ENCODE measurements around the gene GCNT1. TPM values are rescaled to one million over a fixed set of nuclear protein-coding genes. Genes with fewer than 3 reads are reported as not detected.

GCNT1 gene
- total and polyA plus RNA-seq, 2 donors from 2014 or later: 0.88 to 8.3 TPM

DNA sequence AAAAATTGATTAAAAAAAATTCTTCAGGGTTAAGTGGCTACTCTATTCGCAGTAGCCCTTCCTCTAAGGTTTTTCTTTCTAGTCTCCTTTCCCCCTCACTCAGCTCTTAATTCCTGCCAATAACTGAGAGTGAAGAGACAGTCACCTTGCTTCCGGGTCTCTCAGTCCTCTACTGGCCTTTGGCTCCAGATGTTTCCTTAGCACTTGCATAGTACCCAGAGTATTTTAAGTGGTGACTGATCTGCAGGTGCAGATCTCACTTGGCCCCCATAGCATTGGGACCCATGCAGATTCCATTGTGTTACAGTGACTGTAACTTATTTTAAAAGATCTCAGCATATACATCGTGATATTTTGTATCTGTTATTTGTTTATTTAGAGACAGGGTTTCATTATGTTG, 66.2 kb downstream of the GCNT1 start:
- FAIRE-seq (no peak), DNase-seq (no peak)
- H3K4me1 ChIP-seq (ENCODE audit: control insufficient read depth in 2 of 3, insufficient read depth in 2 of 3, low read depth in 1 of 3, low read length in 3 of 3): no peaks in the 10 kb centered on the region
- H3K9ac ChIP-seq (ENCODE audit: low read length in 3 of 3): no peak overlapping the region
- H3K36me3 ChIP-seq (ENCODE audit: control insufficient read depth in 2 of 3, insufficient read depth in 3 of 3, low read length in 3 of 3): no peaks in the 10 kb centered on the region
- no peak overlapping the region for H3K27ac ChIP-seq (ENCODE audit: low read depth in 2 of 2, low read length in 2 of 2)
- no peaks in the 10 kb centered on the region for H3K27me3 ChIP-seq (ENCODE audit: control insufficient read depth, insufficient read depth, low read length)
- TF ChIP-seq, protein P1, sequence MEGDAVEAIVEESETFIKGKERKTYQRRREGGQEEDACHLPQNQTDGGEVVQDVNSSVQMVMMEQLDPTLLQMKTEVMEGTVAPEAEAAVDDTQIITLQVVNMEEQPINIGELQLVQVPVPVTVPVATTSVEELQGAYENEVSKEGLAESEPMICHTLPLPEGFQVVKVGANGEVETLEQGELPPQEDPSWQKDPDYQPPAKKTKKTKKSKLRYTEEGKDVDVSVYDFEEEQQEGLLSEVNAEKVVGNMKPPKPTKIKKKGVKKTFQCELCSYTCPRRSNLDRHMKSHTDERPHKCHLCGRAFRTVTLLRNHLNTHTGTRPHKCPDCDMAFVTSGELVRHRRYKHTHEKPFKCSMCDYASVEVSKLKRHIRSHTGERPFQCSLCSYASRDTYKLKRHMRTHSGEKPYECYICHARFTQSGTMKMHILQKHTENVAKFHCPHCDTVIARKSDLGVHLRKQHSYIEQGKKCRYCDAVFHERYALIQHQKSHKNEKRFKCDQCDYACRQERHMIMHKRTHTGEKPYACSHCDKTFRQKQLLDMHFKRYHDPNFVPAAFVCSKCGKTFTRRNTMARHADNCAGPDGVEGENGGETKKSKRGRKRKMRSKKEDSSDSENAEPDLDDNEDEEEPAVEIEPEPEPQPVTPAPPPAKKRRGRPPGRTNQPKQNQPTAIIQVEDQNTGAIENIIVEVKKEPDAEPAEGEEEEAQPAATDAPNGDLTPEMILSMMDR (IDR thresholded peaks at IDR 0.05; ENCODE audit: borderline replicate concordance, extremely low read depth, insufficient read depth): no peak
- H3K4me3 ChIP-seq (ENCODE audit: low read length in 3 of 3): no peak overlapping the region
- intact Hi-C loops (cut with DNase I): no loop called here
- H3K9me3 ChIP-seq (ENCODE audit: control insufficient read depth in 2 of 3, insufficient read depth in 1 of 3, low read length in 3 of 3): no peaks in the 10 kb centered on the region

DNA sequence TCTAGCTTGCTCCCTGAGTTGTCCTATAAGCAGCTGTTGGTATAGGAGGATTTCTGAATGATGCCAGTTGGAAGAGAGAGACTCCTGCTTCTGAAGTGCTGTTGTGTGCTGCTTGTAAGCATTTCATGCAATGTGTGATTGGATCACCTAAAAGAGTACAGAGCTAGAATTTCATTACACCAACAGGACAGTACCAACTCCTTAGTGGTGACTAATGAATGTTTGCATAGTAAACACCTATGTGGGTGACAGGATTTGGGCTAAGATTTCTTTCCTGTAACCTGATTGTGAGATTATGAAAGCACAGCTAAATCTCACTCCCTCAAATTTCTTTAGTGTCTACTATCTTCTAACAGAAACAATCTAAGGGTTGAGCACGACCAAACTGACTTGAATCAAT, 67.0 kb downstream of the GCNT1 start:
- H3K27me3 ChIP-seq (ENCODE audit: control insufficient read depth, insufficient read depth, low read length): no peaks in the 10 kb centered on the region
- intact Hi-C loops (cut with DNase I): no loop called here
- H3K9me3 ChIP-seq (ENCODE audit: control insufficient read depth in 2 of 3, insufficient read depth in 1 of 3, low read length in 3 of 3): no peaks in the 10 kb centered on the region
- FAIRE-seq (no peak), DNase-seq (no peak)
- H3K27ac ChIP-seq (ENCODE audit: low read depth in 2 of 2, low read length in 2 of 2): no peak overlapping the region
- no peak overlapping the region for H3K4me3 ChIP-seq (ENCODE audit: low read length in 3 of 3)
- TF ChIP-seq, protein P1 (IDR thresholded peaks at IDR 0.05; ENCODE audit: borderline replicate concordance, extremely low read depth, insufficient read depth): no peak
- no peaks in the 10 kb centered on the region for H3K36me3 ChIP-seq (ENCODE audit: control insufficient read depth in 2 of 3, insufficient read depth in 3 of 3, low read length in 3 of 3)
- no peak overlapping the region for H3K9ac ChIP-seq (ENCODE audit: low read length in 3 of 3)
- H3K4me1 ChIP-seq (ENCODE audit: control insufficient read depth in 2 of 3, insufficient read depth in 2 of 3, low read depth in 1 of 3, low read length in 3 of 3): no peaks in the 10 kb centered on the region

DNA sequence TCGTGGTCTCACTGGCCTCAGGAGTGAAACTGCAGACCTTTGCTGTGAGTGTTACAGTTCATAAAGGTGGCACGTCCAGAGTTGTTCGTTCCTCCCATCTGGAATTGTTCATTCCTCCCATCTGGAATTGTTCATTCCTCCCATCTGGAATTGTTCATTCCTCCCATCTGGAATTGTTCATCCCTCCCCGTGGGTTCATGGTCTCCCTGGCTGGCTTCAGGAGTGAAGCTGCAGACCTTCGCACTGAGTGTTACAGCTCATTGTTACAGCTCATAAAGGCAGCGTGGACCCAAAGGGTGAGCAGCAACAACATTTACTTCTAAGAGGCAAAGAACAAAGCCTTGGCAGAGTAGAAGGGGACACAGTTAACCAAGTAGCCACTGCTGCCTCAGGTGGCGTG, 69.1 kb downstream of the GCNT1 start:
- Histone ChIP-seq H3K4me1 (ENCODE audit: control insufficient read depth in 2 of 3, insufficient read depth in 2 of 3, low read depth in 1 of 3, low read length in 3 of 3) (no peaks in the 10 kb centered on the region), H3K9ac (ENCODE audit: low read length in 3 of 3) (no peak overlapping the region), H3K4me3 (ENCODE audit: low read length in 3 of 3) (no peak overlapping the region), H3K36me3 (ENCODE audit: control insufficient read depth in 2 of 3, insufficient read depth in 3 of 3, low read length in 3 of 3) (no peaks in the 10 kb centered on the region), H3K9me3 (ENCODE audit: control insufficient read depth in 2 of 3, insufficient read depth in 1 of 3, low read length in 3 of 3) (no peaks in the 10 kb centered on the region), H3K27ac (ENCODE audit: low read depth in 2 of 2, low read length in 2 of 2) (no peak overlapping the region), H3K27me3 (ENCODE audit: control insufficient read depth, insufficient read depth, low read length) (no peaks in the 10 kb centered on the region)
- TF ChIP-seq, protein P1 (IDR thresholded peaks at IDR 0.05; ENCODE audit: borderline replicate concordance, extremely low read depth, insufficient read depth): no peak
- DNase-seq: no peak
- no peak for FAIRE-seq
- intact Hi-C loops (cut with DNase I): no loop called here

DNA sequence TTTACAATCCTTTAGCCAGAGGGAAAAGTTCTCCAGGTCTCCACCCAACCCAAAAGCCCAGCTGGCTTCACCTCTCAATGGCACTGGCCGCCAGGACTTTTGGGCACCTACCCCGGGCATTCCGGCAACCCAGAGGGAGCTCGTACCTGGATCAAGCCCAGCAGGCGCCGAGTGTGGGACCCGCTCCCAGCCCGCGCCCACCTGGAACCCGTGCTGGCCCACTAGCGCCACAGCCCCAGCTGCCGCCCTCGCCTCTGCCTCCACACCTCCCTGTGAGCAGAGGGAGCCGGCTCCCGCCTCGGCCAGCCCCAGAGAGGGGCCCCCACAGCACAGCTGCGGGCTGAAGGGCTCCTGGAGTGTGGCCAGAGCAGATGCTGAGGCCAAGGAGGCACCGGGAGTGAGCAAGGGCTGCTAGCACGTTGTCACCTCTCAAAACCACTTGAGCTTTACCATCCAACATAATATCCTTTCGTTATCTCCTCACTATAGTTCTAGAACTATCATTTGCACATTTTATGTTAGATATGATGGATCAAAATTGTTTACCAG, 69.7 kb downstream of the GCNT1 start:
- Histone ChIP-seq H3K36me3 (ENCODE audit: control insufficient read depth in 2 of 3, insufficient read depth in 3 of 3, low read length in 3 of 3) (no peaks in the 10 kb centered on the region), H3K4me1 (ENCODE audit: control insufficient read depth in 2 of 3, insufficient read depth in 2 of 3, low read depth in 1 of 3, low read length in 3 of 3) (no peaks in the 10 kb centered on the region), H3K27ac (ENCODE audit: low read depth in 2 of 2, low read length in 2 of 2) (no peak overlapping the region), H3K9ac (ENCODE audit: low read length in 3 of 3) (no peak overlapping the region), H3K4me3 (ENCODE audit: low read length in 3 of 3) (no peak overlapping the region), H3K9me3 (ENCODE audit: control insufficient read depth in 2 of 3, insufficient read depth in 1 of 3, low read length in 3 of 3) (no peaks in the 10 kb centered on the region), H3K27me3 (ENCODE audit: control insufficient read depth, insufficient read depth, low read length) (no peaks in the 10 kb centered on the region)
- TF ChIP-seq, protein P1 (IDR thresholded peaks at IDR 0.05; ENCODE audit: borderline replicate concordance, extremely low read depth, insufficient read depth): no peak
- intact Hi-C loops (cut with DNase I): no loop called here
- peak in 1 of 5 donors; percentile 73 for DNase-seq
- FAIRE-seq: no peak

Measured in kidney (tissue), 14 donors.